HK-2 (cell line): ENCODE data around the gene ETFA.

Source experiments
- DNase-seq: peaks from one replicate; pipeline ENCODE4 v3.0.0-alpha.2; 2018; ENCODE audit not compliant: unreplicated experiment

Gene ETFA

DNA sequence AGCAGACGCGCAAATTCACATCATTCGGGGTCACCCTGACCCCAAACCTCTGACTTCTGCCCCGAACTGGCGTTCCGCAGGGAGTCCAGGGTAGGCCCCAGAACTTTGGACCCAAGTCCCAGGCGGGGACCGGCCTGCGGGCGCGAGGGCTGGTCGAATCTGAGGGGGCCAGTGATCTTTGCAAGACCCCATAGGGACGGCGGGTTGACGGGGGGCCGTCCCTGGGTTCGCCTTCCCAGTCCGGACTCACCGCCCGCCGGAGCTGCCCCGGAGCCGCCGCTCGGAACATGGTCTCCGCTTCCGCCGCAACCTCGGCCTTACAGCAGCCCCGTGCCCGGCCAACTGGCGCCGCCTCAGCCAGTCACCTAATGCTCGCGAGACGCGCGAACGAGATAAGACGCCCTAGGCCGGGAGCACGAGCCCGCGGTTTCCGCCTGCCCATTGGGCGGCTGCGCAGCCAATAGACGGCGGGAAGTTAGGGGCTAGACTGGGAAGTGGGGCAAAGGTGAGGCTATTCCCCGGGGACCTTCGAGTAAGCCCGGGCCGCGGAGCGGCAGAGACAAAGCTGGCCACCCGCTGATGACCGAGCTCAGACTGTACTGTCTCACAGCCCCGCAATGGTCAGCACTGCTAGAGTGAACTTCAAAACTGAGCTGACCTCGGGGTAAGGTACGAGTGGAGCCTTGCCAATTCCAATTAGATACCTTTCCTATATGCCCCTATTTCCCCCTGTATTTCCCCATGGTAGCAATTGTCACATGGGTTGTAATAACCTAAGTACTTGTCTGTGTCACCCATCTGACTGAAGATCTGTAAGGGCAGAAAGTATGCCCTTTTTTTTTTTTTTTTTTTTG is at the start of gene ETFA:
Gene ETFA (minus strand): TSS at position 370 of the 854 bp plus-strand sequence. CDS start 81 bp downstream, at position 289.
- peak; percentile 91 for DNase-seq

- no peak for DNase-seq
Measured at GRCh38 chr15:76360416-76360815, 49.1 kb upstream of the ETFA start.

GRCh38 chr15:76359152-76359551 is 47.9 kb upstream of the ETFA start:
- DNase-seq, result no peak

DNA sequence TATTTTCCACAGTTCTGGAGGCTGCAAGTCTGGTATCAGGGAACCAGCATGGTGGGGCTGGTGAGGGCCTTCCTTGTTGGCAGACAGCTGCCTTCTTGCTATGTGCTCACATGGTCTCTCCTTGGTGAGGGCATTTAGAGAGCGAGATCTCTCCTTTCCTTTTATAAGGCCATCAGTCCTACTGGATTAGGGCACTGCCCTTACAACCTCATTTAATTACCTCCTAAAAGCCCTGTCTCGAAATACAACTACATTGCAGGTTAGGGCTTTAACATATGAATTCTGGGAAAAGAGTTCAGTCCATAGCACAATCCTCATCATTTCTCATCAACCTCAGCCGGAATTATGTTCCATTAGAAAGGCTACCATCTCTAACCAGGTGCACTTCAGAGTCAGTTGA is 47.2 kb upstream of the ETFA start:
- no peak for DNase-seq

- DNase-seq, result no peak
Measured at GRCh38 chr15:76354823-76355440, 43.7 kb upstream of the ETFA start.

DNA sequence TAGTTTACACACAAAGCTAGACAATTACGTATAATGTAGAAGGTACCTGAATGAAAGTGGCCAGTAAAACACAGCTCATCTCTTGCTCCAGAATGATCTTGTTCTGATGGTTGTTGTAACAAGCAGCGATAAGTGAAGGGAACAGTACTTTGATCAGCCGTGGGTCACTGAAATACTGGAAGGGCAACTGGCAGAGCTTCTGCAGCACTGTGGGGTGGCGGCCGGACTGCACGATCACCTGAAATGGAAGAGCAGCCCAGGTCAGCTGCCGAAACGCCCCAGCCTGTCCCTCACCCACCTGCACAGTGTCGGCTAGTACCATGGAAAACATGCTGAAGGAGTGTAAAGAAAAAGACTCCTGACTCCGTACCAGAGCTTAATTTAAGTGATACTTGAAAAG is 42.6 kb upstream of the ETFA start:
- DNase-seq, result no peak

GRCh38 chr15:76353023-76353577 is 41.8 kb upstream of the ETFA start:
- DNase-seq, result no peak

GRCh38 chr15:76349301-76350070 is 38.2 kb upstream of the ETFA start:
- DNase-seq, result no peak

GRCh38 chr15:76347482-76348055 is 36.3 kb upstream of the ETFA start:
- DNase-seq, result no peak

- no peak for DNase-seq
Measured at GRCh38 chr15:76346669-76347481, 35.6 kb upstream of the ETFA start.

GRCh38 chr15:76345880-76346668 is 34.8 kb upstream of the ETFA start:
- peak; percentile 10 for DNase-seq

DNA sequence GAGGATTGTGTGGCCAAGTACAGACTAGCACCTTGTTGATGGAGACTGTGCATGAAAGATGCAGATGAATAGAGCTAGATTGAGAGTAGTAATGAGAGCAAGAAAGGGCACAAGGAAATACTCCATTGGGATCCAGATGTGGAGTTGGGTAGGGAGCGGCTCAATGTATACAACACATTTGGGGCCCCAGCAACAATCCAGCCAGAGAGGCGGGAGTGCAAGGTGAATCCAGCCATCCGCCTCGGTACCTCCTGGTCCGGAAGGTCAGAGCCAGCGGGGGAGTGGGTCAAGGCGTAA is 34.3 kb upstream of the ETFA start:
- no peak for DNase-seq

- DNase-seq, result no peak
Measured at GRCh38 chr15:76344893-76345582, 33.8 kb upstream of the ETFA start.

DNA sequence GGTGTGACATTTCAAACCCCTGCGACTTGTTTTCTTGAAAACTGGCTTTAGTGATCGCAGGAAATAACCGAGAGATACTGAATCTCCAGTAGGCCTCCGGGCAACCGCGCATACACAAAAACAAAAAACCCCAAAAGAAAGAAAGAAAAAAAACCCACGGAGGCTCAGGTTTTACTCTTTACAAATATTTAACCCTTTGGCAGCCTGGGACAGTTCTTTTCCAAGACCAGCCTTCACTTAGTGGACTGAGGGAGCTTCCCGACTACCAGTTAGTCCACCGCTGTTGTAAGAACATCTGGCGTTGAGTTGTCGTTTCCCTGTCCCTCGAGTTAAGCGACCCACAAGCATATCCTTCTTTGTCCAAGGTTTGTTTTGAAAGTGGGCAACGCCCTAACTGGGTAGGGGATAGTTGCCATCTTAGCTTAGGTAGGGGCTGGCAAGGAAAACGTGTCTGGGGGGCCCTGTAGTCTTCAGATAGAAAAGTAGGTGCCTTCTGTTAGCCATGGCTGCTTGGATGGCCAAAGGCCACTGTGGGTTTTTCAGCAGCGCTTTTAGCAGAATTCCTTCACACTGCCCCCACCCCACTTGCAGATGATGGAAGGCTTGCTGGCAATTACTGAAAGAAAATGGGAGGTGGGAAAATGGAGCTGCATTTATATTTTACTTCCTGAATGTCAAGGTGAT is 32.2 kb upstream of the ETFA start:
- no peak for DNase-seq

GRCh38 chr15:76342382-76343201 is 31.3 kb upstream of the ETFA start:
- no peak for DNase-seq

- no peak for DNase-seq
Measured at GRCh38 chr15:76342058-76342381, 30.8 kb upstream of the ETFA start.

GRCh38 chr15:76341366-76342057 is 30.2 kb upstream of the ETFA start:
- DNase-seq, result no peak

DNA sequence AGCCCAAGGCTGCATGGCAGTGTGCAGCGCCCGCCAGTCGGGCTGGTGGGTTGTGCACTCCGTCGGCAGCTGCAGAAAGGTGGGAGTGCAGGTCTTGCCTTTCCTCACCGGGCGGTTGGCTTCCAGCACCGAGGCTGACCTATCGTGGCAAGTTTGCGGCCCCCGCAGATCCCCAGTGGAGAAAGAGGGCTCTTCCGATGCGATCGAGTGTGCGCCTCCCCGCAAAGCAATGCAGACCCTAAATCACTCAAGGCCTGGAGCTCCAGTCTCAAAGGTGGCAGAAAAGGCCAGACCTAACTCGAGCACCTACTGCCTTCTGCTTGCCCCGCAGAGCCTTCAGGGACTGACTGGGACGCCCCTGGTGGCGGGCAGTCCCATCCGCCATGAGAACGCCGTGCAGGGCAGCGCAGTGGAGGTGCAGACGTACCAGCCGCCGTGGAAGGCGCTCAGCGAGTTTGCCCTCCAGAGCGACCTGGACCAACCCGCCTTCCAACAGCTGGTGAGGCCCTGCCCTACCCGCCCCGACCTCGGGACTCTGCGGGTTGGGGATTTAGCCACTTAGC is 29.6 kb upstream of the ETFA start:
- DNase-seq, result no peak
